Body of pancreas (tissue), 4 donors: ENCODE data around the gene FOXJ2.

Source experiments
- CTCF ChIP-seq, 7 experiments: fragments of 450-650 bp in 4 of 7; fragments of 200-600 bp in 3 of 7; sonication (generic) in 3 of 7; IDR thresholded peaks; one replicate each; pipeline ENCODE4 v1.5.1; 2016 to 2019; ENCODE audit warnings: antibody characterized with exemption in 7 of 7
- POLR2A ChIP-seq, 3 donors: fragments of 450-650 bp; IDR thresholded peaks; one replicate each; pipeline ENCODE4 v1.6.1; 2016; ENCODE audit warnings: antibody characterized with exemption in 3 of 3, mild to moderate bottlenecking in 2 of 3

- TF ChIP-seq CTCF (IDR thresholded peaks at IDR 0.05) (no peak), POLR2A (IDR thresholded peaks at IDR 0.05) (no peak)
These were observed 21.2 kb upstream of the FOXJ2 start for GRCh38 chr12:8011331-8011730.
